ENCODE results near the gene PAPPA.

The PAPPA gene

GRCh38 chr9:116287721-116288120, 134.1 kb downstream of the PAPPA start:
- H3K4me3 ChIP-seq = no peak overlapping the region
- no peaks in the 10 kb centered on the region for H3K36me3 ChIP-seq

GRCh38 chr9:116288658-116289057, 135.1 kb downstream of the PAPPA start:
- DNase-seq = no peak
- Histone ChIP-seq H3K36me3 (no peaks in the 10 kb centered on the region), H3K27me3 (no peaks in the 10 kb centered on the region), H3K27ac (no peak overlapping the region), H3K4me1 (no peaks in the 10 kb centered on the region), H3K9me3 (no peaks in the 10 kb centered on the region), H3K4me3 (no peak overlapping the region)
- no peak for TF ChIP-seq CTCF (IDR thresholded peaks at IDR 0.05)
- intact Hi-C loops (cut with DNase I; ENCODE audit: low total_unique reads) = no loop called here

More at GRCh38 chr9:116287721-116288120, 134.1 kb downstream of the PAPPA start:
- Histone ChIP-seq H3K4me1 (no peaks in the 10 kb centered on the region), H3K9me3 (no peaks in the 10 kb centered on the region), H3K27ac (no peak overlapping the region), H3K27me3 (no peaks in the 10 kb centered on the region)
- TF ChIP-seq CTCF (IDR thresholded peaks at IDR 0.05) = no peak
- DNase-seq = no peak
- intact Hi-C loops (cut with DNase I; ENCODE audit: low total_unique reads) = no loop called here

- no peak overlapping the region for H3K4me3 ChIP-seq
- H3K4me1 ChIP-seq = no peaks in the 10 kb centered on the region
- no peak for TF ChIP-seq CTCF (IDR thresholded peaks at IDR 0.05)
- H3K27me3 ChIP-seq = no peaks in the 10 kb centered on the region
- intact Hi-C loops (cut with DNase I; ENCODE audit: low total_unique reads) = no loop called here
- no peaks in the 10 kb centered on the region for H3K9me3 ChIP-seq
- no peaks in the 10 kb centered on the region for H3K36me3 ChIP-seq
- DNase-seq = no peak
- H3K27ac ChIP-seq = no peak overlapping the region
These were observed 143.8 kb downstream of the PAPPA start for GRCh38 chr9:116297346-116297745.

GRCh38 chr9:116298249-116298648, 144.7 kb downstream of the PAPPA start:
- no peak for TF ChIP-seq CTCF (IDR thresholded peaks at IDR 0.05)
- Histone ChIP-seq H3K4me1 (no peaks in the 10 kb centered on the region), H3K9me3 (no peaks in the 10 kb centered on the region), H3K4me3 (no peak overlapping the region), H3K27ac (no peak overlapping the region), H3K27me3 (no peaks in the 10 kb centered on the region), H3K36me3 (peaks cover 0 to 5% (median 0%) of the 10 kb centered on the region in 3 donors)
- intact Hi-C loops (cut with DNase I; ENCODE audit: low total_unique reads) = no loop called here
- DNase-seq = no peak

DNA sequence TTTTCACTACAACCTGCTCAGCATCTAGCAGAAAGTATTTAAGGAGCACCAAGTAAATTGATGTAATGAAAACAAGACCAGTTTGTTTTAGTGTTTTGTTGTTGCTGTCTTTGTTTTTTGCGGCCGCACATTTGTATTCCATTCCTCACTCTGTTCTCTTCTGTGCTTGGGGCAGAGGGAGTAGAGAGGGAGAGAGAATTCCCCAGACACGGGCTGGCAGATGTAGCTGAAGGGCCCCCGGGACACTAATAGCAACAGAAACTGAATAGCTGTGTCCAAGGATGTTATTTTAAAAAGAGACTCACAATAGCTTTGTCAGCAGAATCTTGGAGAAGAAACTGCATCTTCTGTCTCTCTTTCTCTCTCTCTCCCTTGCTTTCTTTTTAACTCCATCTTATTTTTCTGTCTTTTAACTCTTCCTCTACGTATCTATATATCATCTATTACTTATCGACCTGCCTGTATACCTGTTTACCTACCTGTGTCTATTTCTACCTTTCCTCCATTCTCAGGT, 145.3 kb downstream of the PAPPA start:
- H3K36me3 ChIP-seq = peaks cover 0 to 12% (median 0%) of the 10 kb centered on the region in 3 donors
- H3K27me3 ChIP-seq = no peaks in the 10 kb centered on the region
- DNase-seq = no peak
- no peak overlapping the region for H3K4me3 ChIP-seq
- H3K9me3 ChIP-seq = no peaks in the 10 kb centered on the region
- intact Hi-C loops (cut with DNase I; ENCODE audit: low total_unique reads) = no loop called here
- no peaks in the 10 kb centered on the region for H3K4me1 ChIP-seq
- no peak overlapping the region for H3K27ac ChIP-seq
- no peak for TF ChIP-seq CTCF (IDR thresholded peaks at IDR 0.05)

DNA sequence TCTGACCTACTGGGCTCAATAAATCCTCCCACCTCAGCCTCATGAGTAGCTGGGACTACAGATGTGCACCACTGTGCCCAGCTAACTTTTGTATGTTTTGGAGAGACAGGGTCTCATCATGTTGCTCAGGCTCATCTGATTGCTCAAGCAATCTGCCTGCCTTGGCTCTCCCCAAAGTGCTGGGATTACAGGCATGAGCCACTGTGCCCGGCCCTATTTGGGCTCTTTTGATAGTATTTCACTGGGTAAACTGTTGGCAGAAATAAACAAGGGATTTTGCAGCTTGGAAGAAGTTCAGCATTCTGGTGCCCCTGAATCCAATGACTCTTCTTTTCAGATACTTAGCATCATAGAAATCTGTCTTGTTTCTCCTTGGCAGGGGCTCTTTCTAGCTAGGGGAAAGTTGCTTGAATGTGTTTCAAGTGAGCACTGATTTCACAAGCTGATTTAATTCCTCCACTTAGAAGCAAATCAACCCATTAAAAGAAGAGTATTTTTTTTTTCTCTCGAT, 146.8 kb downstream of the PAPPA start:
- no peak for TF ChIP-seq CTCF (IDR thresholded peaks at IDR 0.05)
- H3K27me3 ChIP-seq = no peaks in the 10 kb centered on the region
- H3K36me3 ChIP-seq = peaks cover 0 to 12% (median 0%) of the 10 kb centered on the region in 3 donors
- H3K4me1 ChIP-seq = no peaks in the 10 kb centered on the region
- intact Hi-C loops (cut with DNase I; ENCODE audit: low total_unique reads) = no loop called here
- DNase-seq = no peak
- no peaks in the 10 kb centered on the region for H3K9me3 ChIP-seq
- H3K27ac ChIP-seq = no peak overlapping the region
- no peak overlapping the region for H3K4me3 ChIP-seq
